NCI-H1105 treated with DMSO at 0.1 percent for 48 hours (cell line): ENCODE data around the gene KRTAP2-1.
"Not testable (repeated sequence)": the region's sequence is repeated elsewhere in the genome, so short reads cannot be mapped to it uniquely, and the experiment has no call there.

Experiments
- DNase-seq: peaks from one replicate; lab custom pipeline; 2025; lab: John Stamatoyannopoulos, UW

The KRTAP2-1 gene

DNA sequence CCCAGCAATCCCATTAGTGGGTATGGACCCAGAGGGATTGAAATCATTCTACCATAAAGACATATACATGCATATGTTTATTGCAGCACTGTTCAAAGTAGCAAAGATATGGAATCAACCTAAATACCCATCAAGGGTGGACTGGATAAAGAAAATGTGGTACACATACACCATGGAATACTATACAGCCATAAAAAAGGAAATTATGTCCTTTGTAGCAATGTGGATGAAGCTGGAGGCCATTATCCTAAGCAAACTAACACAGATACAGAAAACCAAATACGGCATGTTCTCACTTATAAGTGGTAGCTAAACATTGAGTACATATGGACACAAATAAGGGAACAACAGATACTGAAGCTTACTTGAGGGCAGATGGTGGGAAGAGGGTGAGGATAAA lies 10.4 kb upstream of the KRTAP2-1 start:
- no peak for DNase-seq

- not testable (repeated sequence) for DNase-seq
These were observed 8.0 kb upstream of the KRTAP2-1 start, which contains the start of gene KRTAP2-2 for GRCh38 chr17:41055130-41055529. Gene KRTAP2-2, minus strand, starts transcription at chr17:41055230. Its CDS starts 19 bp downstream, at chr17:41055211.

GRCh38 chr17:41054556-41054955 lies 7.4 kb upstream of the KRTAP2-1 start:
- DNase-seq = not testable (repeated sequence)

DNA sequence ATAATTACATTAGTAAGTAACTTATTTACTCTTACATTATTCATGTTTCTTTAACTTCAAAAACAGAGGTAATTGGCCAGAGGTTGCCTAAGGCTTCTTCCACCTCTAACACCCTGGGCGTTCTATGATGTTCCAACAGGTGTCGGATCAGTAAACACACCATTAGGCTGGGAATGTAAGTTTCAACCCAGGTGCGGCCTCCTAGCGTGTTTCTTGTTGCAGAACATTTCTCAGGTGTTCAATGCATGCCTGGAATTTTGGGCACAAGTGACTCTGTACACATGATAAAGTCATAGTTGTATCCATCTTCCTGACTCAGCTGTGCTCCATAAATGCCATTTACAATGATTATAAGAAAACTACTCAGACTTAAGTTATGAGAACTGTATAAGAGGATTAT lies 6.9 kb upstream of the KRTAP2-1 start:
- DNase-seq = no peak

- DNase-seq = no peak
These were observed 5.5 kb upstream of the KRTAP2-1 start for GRCh38 chr17:41052566-41052965.

DNA sequence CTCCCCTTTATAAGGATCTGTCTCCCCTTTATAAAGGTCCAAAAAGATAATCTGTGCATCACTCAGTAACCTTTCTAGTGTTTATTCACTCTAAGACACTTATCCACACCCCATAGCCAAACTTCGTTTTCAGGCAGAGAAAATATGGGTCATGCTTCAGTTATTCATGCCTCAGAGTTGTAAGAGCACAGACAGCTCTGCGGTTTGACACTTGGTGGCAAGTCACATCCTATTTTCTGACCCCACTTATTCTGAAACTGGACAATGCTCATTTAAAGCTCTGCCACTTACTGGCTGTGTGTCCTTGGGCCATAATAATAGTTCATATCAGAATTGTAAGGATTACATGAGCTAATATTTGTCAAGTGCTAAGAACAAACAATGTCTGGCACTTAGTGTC lies 2.0 kb upstream of the KRTAP2-1 start:
- DNase-seq = no peak

- DNase-seq = no peak
These were observed 1.3 kb upstream of the KRTAP2-1 start for GRCh38 chr17:41048441-41048840.

DNA sequence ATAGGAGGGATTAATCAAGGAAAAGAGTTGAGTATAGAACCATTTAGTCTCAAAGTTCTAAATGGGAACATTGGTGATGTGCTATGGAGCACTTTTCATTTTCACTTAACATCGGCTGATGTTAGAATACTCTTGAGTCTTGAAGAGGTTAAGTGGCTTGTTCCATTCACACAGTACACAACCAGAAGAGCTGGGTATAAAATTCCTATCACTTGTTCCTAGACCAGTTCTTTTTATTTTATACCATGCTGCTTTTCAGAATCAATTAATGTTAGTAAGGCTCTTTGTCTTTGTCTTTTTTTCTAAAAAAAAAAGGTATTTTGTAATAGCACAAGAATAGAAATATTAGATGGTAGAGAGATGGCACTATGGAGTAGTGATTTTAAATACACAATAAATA lies 4.2 kb downstream of the KRTAP2-1 start:
- DNase-seq = no peak

- peak; percentile 64 for DNase-seq
These were observed 6.1 kb downstream of the KRTAP2-1 start, which contains the start of gene KRTAP1-1 for GRCh38 chr17:41040783-41041571. Gene KRTAP1-1, minus strand, starts transcription at chr17:41041450. Its CDS starts 53 bp downstream, at chr17:41041397.

GRCh38 chr17:41037853-41038350 lies 9.2 kb downstream of the KRTAP2-1 start:
- no peak for DNase-seq

DNA sequence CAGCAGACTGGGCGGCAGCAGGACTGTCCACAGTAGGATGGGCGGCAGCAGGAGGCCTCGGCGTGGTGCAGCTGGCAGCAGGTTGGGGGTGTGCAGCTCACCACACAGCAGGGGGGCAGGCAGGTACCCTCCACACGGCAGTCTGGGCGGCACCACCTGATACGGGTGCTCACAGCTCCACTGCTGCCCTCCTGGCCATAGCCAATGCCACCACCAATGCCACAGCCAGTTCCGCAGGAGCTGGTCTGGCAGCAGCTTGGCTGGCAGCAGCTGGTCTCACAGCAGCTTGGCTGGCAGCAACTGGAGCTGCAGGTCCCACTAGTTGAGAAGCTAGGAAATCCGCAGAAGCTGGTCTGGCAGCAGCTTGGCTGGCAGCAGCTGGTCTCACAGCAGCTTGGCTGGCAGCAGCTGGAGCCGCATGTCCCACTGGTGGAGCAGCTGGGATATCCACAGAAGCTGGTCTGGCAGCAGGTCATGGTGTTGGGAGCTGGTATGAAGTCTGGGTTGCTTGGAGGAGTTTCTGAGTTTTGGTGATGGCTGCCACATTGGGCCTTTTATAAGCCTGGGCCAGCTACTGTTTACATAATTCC lies 12.7 kb downstream of the KRTAP2-1 start, which contains the start of gene KRTAP1-3:
KRTAP1-3 (minus strand) TSS at position 529 of the 590 bp plus-strand sequence; CDS start at position 476, 53 bp downstream.
- peak; percentile 77 for DNase-seq

DNA sequence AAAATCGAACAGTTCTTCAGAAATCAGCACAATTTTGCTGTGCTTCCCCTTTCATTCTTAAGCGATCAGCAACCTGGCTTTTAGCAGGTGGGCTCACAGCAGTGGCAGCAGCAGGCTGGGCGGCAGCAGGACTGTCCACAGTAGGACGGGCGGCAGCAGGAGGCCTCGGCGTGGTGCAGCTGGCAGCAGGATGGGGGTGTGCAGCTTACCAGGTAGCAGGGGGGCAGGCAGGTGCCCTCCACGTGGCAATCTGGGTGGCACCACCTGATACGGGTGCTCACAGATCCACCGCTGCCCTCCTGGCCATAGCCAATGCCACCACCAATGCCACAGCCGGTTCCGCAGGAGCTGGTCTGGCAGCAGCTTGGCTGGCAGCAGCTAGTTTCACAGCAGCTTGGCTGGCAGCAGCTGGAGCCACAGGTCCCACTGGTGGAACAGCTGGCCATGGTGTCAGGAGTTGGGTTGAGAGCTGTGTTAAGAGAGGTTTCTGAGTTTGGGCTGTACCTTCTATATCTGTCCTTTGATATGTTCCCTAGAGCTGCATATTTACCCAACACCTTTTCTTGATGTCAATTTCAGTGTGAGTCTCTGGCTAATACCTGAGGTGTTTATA lies 17.4 kb downstream of the KRTAP2-1 start, which contains the start of gene KRTAP1-4:
KRTAP1-4 (minus strand) TSS at position 563 of the 613 bp plus-strand sequence; CDS start at position 446, 117 bp downstream.
- no peak for DNase-seq

- no peak for DNase-seq
These were observed 20.2 kb downstream of the KRTAP2-1 start, which contains the start of gene KRTAP1-5 for GRCh38 chr17:41026715-41027471. Gene KRTAP1-5, minus strand, starts transcription at chr17:41027208. Its CDS starts 53 bp downstream, at chr17:41027155.

DNA sequence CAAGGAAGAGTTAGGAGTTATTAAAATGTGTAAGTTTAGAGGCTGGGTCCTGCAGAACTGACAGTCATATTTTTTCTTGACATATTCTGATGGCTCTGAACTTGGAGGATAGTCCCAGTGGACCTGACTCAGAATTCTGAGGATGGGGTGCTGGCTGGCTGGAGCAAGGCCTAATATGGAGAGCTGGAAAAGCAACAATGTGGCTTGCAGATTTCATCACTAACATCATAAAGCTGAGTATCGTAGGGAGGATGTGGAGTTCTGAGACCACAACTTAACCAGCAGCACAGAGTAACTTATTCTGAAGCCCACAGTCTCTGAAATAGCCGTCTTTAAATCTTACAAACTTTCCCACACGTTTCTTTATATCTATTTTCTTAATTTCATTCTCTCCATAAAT lies 22.4 kb downstream of the KRTAP2-1 start:
- no peak for DNase-seq

- DNase-seq = no peak
These were observed 26.8 kb downstream of the KRTAP2-1 start for GRCh38 chr17:41020336-41020735.

DNA sequence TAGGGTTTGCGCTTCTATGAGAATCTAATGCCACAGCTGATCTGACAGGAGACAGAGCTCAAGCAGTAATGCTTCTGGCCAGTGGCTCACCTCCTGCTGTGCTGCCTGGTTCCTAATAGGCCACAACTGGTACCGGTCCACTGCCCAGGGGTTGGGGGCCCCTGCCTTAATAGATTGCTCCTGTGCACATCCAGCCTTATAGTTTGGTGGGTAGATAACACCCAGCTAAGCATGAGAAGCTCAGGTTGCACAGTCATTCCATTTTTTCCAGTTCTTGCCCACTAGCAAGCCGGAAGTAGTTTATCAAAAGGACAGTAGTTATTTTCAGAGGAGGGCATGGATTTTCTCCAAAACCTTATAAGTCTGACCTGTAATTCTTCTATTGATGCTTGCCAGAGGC lies 27.7 kb downstream of the KRTAP2-1 start:
- DNase-seq = no peak

DNA sequence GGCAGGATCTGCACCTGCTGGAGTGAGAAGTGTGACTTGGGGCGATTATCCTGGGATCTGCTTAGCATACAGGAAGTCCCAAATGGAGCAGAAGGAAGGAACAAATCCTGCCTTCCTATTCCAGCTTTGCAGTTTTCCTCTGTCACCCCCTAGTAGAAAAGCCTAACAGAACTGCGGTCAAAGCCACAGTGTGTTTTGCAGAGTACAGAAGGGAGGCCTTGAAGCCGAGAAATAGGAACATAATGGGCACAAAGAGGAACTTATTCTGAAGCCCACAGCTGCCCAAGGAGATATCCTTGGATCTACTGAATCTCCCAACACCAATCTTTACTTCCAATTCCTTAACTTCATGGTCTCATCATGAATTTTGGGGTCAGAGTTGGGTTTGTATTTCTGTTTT lies 28.6 kb downstream of the KRTAP2-1 start:
- DNase-seq = no peak

GRCh38 chr17:41016578-41017215 lies 30.4 kb downstream of the KRTAP2-1 start:
- DNase-seq = no peak

DNA sequence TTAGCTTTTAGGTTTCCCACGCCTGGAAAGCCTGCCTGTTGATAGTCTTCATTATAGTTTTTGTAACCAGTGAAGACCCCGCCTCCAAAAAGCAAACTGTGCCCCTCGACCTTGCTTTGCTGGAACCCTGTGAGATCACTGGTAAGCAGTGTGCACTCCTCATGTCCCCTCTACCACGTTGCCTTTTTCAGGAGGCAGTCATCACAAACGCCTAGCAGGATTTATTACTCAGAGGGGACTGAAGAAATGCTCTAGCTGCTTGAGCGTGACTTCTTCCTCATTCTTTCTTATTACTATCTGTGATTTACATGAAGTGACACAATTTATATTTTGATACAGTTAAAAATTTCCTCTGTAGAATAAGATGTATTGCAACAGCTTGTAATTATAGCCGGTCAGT lies 31.7 kb downstream of the KRTAP2-1 start:
- no peak for DNase-seq

GRCh38 chr17:41013606-41014005 lies 33.5 kb downstream of the KRTAP2-1 start:
- DNase-seq = peak; percentile 76

GRCh38 chr17:41013181-41013580 lies 33.9 kb downstream of the KRTAP2-1 start:
- DNase-seq = no peak
